H9 (cell line): Measurements from ENCODE around the gene CYB5R3. TPM values are rescaled to one million over a fixed set of nuclear protein-coding genes. Genes with fewer than 3 reads are reported as not detected.

Experiments used
- DNase-seq: peaks from one replicate; pipeline ENCODE4 v3.0.0-alpha.2; 2017
- H2AFZ ChIP-seq: one replicate; pipeline ENCODE4 v1.6.1; 2013; ENCODE audit warnings: mild to moderate bottlenecking, low read length, control low read depth, moderate library complexity
- H2AK5ac ChIP-seq: 2 replicates; pipeline ENCODE4 v1.6.1; 2013; ENCODE audit warnings: low read length, control low read depth, mixed read lengths; ENCODE audit not compliant: insufficient read length
- H2BK120ac ChIP-seq: one replicate; pipeline ENCODE4 v1.6.1; 2013; ENCODE audit warnings: low read depth, mild to moderate bottlenecking, low read length, control low read depth, inconsistent platforms; ENCODE audit not compliant: poor library complexity, severe bottlenecking
- H2BK12ac ChIP-seq: 2 replicates; pipeline ENCODE4 v1.6.1; 2013; ENCODE audit warnings: low read length, control low read depth, mixed read lengths, low read depth; ENCODE audit not compliant: insufficient read length
- H2BK15ac ChIP-seq: 2 replicates; pipeline ENCODE4 v1.6.1; 2013; ENCODE audit warnings: low read depth, low read length, control low read depth
- H2BK20ac ChIP-seq: one replicate; pipeline ENCODE4 v1.6.1; 2013; ENCODE audit warnings: low read depth, mild to moderate bottlenecking, low read length, control low read depth, inconsistent platforms; ENCODE audit not compliant: poor library complexity, severe bottlenecking
- H2BK5ac ChIP-seq: 2 replicates; pipeline ENCODE4 v1.6.1; 2013; ENCODE audit warnings: low read length, control low read depth, mixed read lengths; ENCODE audit not compliant: insufficient read length
- H3K14ac ChIP-seq: 2 replicates; pipeline ENCODE4 v1.6.1; 2013; ENCODE audit warnings: low read length, control low read depth; ENCODE audit not compliant: insufficient read depth
- H3K18ac ChIP-seq: 2 replicates; pipeline ENCODE4 v1.6.1; 2013; ENCODE audit warnings: low read depth, mild to moderate bottlenecking, mixed read lengths, low read length, control low read depth; ENCODE audit not compliant: insufficient read length
- H3K23ac ChIP-seq: 2 replicates; pipeline ENCODE4 v1.6.1; 2013; ENCODE audit warnings: low read length, control low read depth, mixed read lengths, low read depth; ENCODE audit not compliant: insufficient read length
- H3K23me2 ChIP-seq: 2 replicates; pipeline ENCODE4 v1.6.1; 2013; ENCODE audit warnings: low read depth, mild to moderate bottlenecking, mixed read lengths, low read length, control low read depth; ENCODE audit not compliant: insufficient read length, poor library complexity, severe bottlenecking
- H3K27ac ChIP-seq: 2 replicates; pipeline ENCODE4 v1.5.1; 2013; ENCODE audit warnings: low read length, control low read depth, mixed read lengths, low read depth; ENCODE audit not compliant: insufficient read length
- H3K27me3 ChIP-seq: 2 replicates; pipeline ENCODE4 v1.6.1; 2013; ENCODE audit warnings: low read length, control low read depth, inconsistent platforms; ENCODE audit not compliant: insufficient read depth
- H3K4ac ChIP-seq: 2 replicates; pipeline ENCODE4 v1.6.1; 2013; ENCODE audit warnings: low read depth, mild to moderate bottlenecking, control low read depth, inconsistent platforms, low read length, moderate library complexity
- H3K4me1 ChIP-seq: 2 replicates; pipeline ENCODE4 v1.6.1; 2013; ENCODE audit warnings: low read length, control low read depth, inconsistent platforms; ENCODE audit not compliant: insufficient read depth
- H3K4me2 ChIP-seq: 2 replicates; pipeline ENCODE4 v1.6.1; 2013; ENCODE audit warnings: low read length, control low read depth, mixed read lengths; ENCODE audit not compliant: insufficient read length, insufficient read depth
- H3K56ac ChIP-seq: 2 replicates; pipeline ENCODE4 v1.6.1; 2013; ENCODE audit warnings: low read depth, mild to moderate bottlenecking, mixed read lengths, low read length, control low read depth; ENCODE audit not compliant: insufficient read length
- H3K79me1 ChIP-seq: 2 replicates; pipeline ENCODE4 v1.6.1; 2013; ENCODE audit warnings: low read depth, mild to moderate bottlenecking, moderate library complexity, low read length, control low read depth, inconsistent platforms; ENCODE audit not compliant: insufficient read depth, poor library complexity, severe bottlenecking
- H3K79me2 ChIP-seq: 2 replicates; pipeline ENCODE4 v1.6.1; 2013; ENCODE audit warnings: low read length, control low read depth, inconsistent platforms; ENCODE audit not compliant: insufficient read depth
- H3K9ac ChIP-seq: 2 replicates; pipeline ENCODE4 v1.6.1; 2013; ENCODE audit warnings: low read length, control low read depth, mixed read lengths; ENCODE audit not compliant: insufficient read length; ENCODE audit errors: extremely low read depth
- H3K9me3 ChIP-seq: one replicate; pipeline ENCODE4 v1.6.1; 2013; ENCODE audit warnings: low read depth, low read length, inconsistent platforms; ENCODE audit not compliant: control insufficient read depth
- H3T11ph ChIP-seq: one replicate; pipeline ENCODE4 v1.6.1; 2013; ENCODE audit warnings: mild to moderate bottlenecking, low read length, control low read depth, inconsistent platforms
- H4K20me1 ChIP-seq: one replicate; pipeline ENCODE4 v1.6.1; 2013; ENCODE audit not compliant: control insufficient read depth, insufficient read length, insufficient read depth
- H4K5ac ChIP-seq: 2 replicates; pipeline ENCODE4 v1.6.1; 2013; ENCODE audit warnings: low read depth, mild to moderate bottlenecking, mixed read lengths, low read length, control low read depth; ENCODE audit not compliant: insufficient read length
- H4K8ac ChIP-seq: replicated peaks from 2 replicates; pipeline ENCODE4 v1.6.1; 2013; ENCODE audit warnings: low read length, control low read depth, mixed read lengths, low read depth; ENCODE audit not compliant: insufficient read length
- H4K91ac ChIP-seq: 2 replicates; pipeline ENCODE4 v1.6.1; 2013; ENCODE audit warnings: low read depth, mild to moderate bottlenecking, moderate library complexity, mixed read lengths, low read length, control low read depth; ENCODE audit not compliant: insufficient read length
- H3K27ac Mint-ChIP-seq, 3 experiments: 2 replicates in 2 of 3; 3 replicates in 1 of 3; pipeline ENCODE4 v1.8.0; 2020 to 2021; ENCODE audit warnings: mixed read lengths in 3 of 3, mild to moderate bottlenecking in 1 of 3, moderate library complexity in 1 of 3
- H3K27me3 Mint-ChIP-seq: 2 replicates; pipeline ENCODE4 v1.8.0; 2021; ENCODE audit warnings: low read depth, mild to moderate bottlenecking, moderate library complexity, mixed read lengths
- H3K36me3 Mint-ChIP-seq, 3 experiments: 2 replicates in 2 of 3; 3 replicates in 1 of 3; pipeline ENCODE4 v1.8.0; 2020 to 2021; ENCODE audit warnings: low read depth in 3 of 3, mixed read lengths in 3 of 3; ENCODE audit not compliant: insufficient read depth in 1 of 3
- H3K4me1 Mint-ChIP-seq, 2 experiments: 2 replicates each; pipeline ENCODE4 v1.8.0; 2020; ENCODE audit warnings: mixed read lengths in 2 of 2
- H3K4me3 Mint-ChIP-seq, 2 experiments: 2 replicates in 1 of 2; 3 replicates in 1 of 2; pipeline ENCODE4 v1.8.0; 2020 to 2021; ENCODE audit warnings: mild to moderate bottlenecking in 2 of 2, mixed read lengths in 2 of 2, moderate library complexity in 1 of 2
- H3K9me3 Mint-ChIP-seq, 2 experiments: 2 replicates in 1 of 2; 3 replicates in 1 of 2; pipeline ENCODE4 v1.8.0; 2020; ENCODE audit warnings: mild to moderate bottlenecking in 2 of 2, mixed read lengths in 2 of 2, moderate library complexity in 1 of 2
- CTCF ChIP-seq: fragments of 200-600 bp; sonication (generic); conservative IDR thresholded peaks from 3 replicates; pipeline ENCODE4 v1.8.0; 2021; ENCODE audit warnings: antibody characterized with exemption, mild to moderate bottlenecking
- WGBS: extraction: QIAGEN DNeasy Blood & Tissue Kit; methylation state at CpG from one replicate; pipeline ENCODE4 v1.1.7; 2013; ENCODE audit warnings: missing lambda C conversion rate, low lambda C conversion rate, mixed read lengths; ENCODE audit not compliant: insufficient read length; ENCODE audit errors: extremely low coverage; 5-methylcytosine and 5-hydroxymethylcytosine counted together
- total RNA-seq: library from RNA; stranded (reverse); gene quantifications from 2 replicates; pipeline ENCODE4 v1.2.1, GENCODE V29; 2021

The CYB5R3 gene
- total RNA-seq, 1 experiment from 2014 or later, result 97.4 TPM

DNA sequence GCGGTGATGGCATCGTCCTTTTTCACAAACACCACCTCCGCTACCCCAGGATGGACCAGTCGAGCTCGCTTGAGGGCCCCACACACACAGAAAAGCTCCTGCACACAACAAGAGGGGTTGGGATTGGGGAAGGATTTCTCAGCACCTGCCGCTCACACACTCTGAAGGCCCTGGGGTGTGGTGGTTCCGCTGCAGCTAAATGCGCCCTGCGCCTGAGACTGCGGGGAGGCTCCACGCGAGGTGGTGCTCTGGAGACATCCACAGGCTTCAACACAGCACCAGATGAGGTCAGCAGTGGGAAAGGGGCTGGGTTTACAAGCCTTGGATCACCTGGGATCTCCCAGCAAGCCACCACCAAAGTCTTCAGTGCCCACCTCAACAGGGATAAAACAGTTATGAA, 57.2 kb downstream of the CYB5R3 start:
- H2BK120ac ChIP-seq, result no peak overlapping the region
- H3K4me3 Mint-ChIP-seq, result no peak overlapping the region
- no peak overlapping the region for H2BK12ac ChIP-seq
- no peak overlapping the region for H2BK15ac ChIP-seq
- H3K4ac ChIP-seq, result no peak overlapping the region
- no peak overlapping the region for H4K5ac ChIP-seq
- H3K27me3 Mint-ChIP-seq, result no peaks in the 10 kb centered on the region
- no peaks in the 10 kb centered on the region for H3K79me2 ChIP-seq
- H4K8ac ChIP-seq, result no peak overlapping the region
- no peaks in the 10 kb centered on the region for H3K4me1 Mint-ChIP-seq
- peaks cover 39 to 93% (median 88%) of the 10 kb centered on the region in 3 experiments; a peak in 6 of 7 replicates for H3K36me3 Mint-ChIP-seq
- H3T11ph ChIP-seq, result no peak overlapping the region
- H3K27ac ChIP-seq, result no peak overlapping the region
- H3K4me1 ChIP-seq, result no peaks in the 10 kb centered on the region; the same call in 1 of the 2 replicates
- H2AFZ ChIP-seq, result no peak overlapping the region
- no peak overlapping the region for H3K27ac Mint-ChIP-seq
- no peak overlapping the region for H3K14ac ChIP-seq
- no peaks in the 10 kb centered on the region for H3K27me3 ChIP-seq
- no peaks in the 10 kb centered on the region for H3K9me3 ChIP-seq
- H3K9me3 Mint-ChIP-seq, result no peaks in the 10 kb centered on the region
- no peak overlapping the region for H4K91ac ChIP-seq
- H2BK5ac ChIP-seq, result no peak overlapping the region
- no peak overlapping the region for H3K9ac ChIP-seq
- TF ChIP-seq CTCF, result no peak
- no peak overlapping the region for H3K23ac ChIP-seq
- no peak overlapping the region for H3K56ac ChIP-seq
- H3K18ac ChIP-seq, result no peak overlapping the region
- no CpG with 5 or more reads among the region's 12 CpGs for WGBS
- no peak for DNase-seq
- no peak overlapping the region for H2AK5ac ChIP-seq
- no peaks in the 10 kb centered on the region for H4K20me1 ChIP-seq
- no peak overlapping the region for H2BK20ac ChIP-seq
- H3K23me2 ChIP-seq, result no peaks in the 10 kb centered on the region
- no peaks in the 10 kb centered on the region for H3K79me1 ChIP-seq
- no peak overlapping the region for H3K4me2 ChIP-seq
